ENCODE results near the gene RAB36.

DNA sequence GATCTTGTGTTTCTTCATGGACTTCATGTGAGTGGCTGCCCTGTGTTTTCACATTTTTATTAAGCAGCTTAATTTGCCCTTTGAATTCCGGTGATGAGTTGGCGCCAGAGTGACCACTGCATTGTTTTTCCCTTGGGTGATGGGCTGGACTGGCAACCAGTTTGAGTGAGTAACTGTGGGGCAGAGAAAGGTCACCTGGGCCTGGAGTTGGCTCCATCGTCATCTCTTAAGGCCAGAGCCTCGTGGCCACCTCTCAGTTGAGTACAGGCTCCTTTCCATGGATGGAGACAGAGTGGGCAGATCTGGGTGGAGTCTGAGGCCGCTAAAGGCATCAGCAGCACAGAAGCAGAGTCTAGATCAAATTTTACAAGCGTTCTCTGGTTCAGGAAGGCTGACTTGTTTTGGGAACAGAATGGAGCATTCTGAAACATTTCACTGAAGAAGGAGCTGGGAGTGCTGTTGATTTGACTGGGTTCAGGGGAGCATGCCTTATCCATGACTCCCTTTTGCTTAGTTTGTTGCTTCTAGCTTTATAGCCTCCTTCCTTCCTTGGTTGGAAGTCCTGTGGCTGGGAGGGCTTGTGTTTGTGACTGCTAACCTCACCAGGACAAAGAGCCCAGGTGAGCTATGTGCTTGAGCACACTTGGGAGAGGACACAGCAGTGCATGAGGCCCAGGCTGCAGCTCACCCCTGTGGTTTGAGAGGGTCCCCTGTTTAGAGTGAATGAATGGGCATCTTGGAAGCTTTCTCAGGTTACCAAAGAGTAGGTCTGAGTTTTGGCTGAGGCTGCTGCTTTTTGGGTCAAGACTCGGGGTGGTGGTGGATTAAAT, 42.8 kb downstream of the RAB36 start:
- TF ChIP-seq, protein P1, sequence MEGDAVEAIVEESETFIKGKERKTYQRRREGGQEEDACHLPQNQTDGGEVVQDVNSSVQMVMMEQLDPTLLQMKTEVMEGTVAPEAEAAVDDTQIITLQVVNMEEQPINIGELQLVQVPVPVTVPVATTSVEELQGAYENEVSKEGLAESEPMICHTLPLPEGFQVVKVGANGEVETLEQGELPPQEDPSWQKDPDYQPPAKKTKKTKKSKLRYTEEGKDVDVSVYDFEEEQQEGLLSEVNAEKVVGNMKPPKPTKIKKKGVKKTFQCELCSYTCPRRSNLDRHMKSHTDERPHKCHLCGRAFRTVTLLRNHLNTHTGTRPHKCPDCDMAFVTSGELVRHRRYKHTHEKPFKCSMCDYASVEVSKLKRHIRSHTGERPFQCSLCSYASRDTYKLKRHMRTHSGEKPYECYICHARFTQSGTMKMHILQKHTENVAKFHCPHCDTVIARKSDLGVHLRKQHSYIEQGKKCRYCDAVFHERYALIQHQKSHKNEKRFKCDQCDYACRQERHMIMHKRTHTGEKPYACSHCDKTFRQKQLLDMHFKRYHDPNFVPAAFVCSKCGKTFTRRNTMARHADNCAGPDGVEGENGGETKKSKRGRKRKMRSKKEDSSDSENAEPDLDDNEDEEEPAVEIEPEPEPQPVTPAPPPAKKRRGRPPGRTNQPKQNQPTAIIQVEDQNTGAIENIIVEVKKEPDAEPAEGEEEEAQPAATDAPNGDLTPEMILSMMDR (conservative IDR thresholded peaks at IDR 0.05 in 1 of 2, IDR thresholded peaks at IDR 0.05 in 1 of 2; ENCODE audit: extremely low read depth in 1 of 2, insufficient read depth in 1 of 2, low read depth in 1 of 2, low read length in 2 of 2), result no peak
- no peak for TF ChIP-seq EZH2 (IDR thresholded peaks at IDR 0.05; ENCODE audit: borderline replicate concordance, low read length)
